Amygdala (tissue), 56 donors: ENCODE results near the gene ZC3H4.

Experiments
- DNase-seq, 56 donors: peaks; one replicate each; lab custom pipeline; 2025; lab: John Stamatoyannopoulos, UW

The ZC3H4 gene

DNA sequence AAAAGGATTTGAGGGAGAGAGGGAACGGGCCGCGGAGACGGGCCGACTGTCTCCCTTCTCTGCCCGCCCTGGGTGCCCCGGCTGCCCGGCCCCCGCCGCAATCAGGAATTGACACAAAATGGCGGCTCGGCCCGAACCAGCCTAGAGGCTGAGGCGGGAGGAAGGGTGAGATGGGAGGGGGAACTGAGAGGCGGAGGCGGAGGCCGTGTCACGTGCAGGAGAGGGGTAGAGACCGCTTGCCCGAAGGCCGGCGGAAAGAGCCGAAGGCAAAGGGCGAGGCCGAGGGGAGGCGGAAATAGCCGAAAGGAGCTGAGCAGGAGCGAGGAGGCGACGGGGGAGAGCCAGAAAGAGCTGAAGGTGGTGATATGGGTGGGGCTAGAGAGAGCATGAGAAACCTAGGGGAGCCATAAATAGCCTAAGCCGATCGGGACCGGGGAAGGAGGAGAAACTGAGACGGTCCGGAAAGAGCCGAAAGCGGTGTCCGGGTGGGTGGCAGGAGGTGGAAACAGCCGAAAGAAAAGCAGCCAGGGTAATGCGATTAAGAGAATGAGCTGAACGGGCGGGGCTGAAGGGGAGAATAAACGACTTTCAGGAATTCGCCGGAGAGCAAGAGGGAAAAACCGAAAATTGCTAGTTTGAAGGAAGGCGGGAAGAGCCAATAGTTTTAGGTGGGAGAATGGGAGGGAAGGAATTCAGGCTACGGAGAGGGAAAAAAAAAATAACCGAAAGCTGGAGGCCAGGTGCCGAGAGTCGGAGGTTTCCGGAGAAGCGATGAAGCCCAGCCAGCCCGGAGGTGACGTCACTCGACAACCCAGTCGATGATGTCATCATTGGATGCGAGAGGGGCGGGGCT is at the start of gene ZC3H4:
ZC3H4 (minus strand) TSS at position 780 of the 853 bp plus-strand sequence. CDS start 1,192 bp downstream, outside the sequence.
- DNase-seq: peak; percentile 56 to 99 (median 96)

DNA sequence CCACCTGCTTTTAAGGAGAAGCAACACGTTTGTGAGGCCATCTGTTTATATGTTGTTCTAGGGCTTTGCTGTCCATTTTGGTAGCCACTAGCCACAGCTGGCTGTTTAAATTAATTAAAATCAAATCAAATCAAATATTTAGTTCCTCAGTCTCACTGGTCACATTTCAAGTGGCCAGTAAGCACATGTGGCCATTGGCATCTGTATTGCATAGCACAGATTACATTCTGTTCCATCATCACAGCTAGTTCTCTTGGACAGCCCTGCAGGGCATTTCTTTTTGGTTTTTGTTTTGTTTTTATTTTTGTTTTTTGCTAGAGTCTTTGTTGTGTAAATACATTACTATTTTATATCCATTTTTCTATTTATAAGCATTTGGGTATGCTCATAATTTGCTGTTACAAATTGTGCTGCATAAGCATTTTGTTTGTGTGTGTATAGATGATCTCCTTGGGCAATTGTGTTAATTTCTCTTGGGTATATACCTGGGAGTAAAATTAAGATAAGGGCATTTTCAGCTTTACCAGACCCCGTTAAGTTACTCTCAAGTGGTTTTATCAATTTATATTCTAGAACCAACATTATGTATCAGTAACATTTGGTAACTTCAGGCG is 48.4 kb upstream of the ZC3H4 start:
- DNase-seq: no peak

- DNase-seq: no peak
Measured at GRCh38 chr19:47158879-47159503, 45.4 kb upstream of the ZC3H4 start.

GRCh38 chr19:47158367-47158791 is 44.8 kb upstream of the ZC3H4 start:
- no peak for DNase-seq

DNA sequence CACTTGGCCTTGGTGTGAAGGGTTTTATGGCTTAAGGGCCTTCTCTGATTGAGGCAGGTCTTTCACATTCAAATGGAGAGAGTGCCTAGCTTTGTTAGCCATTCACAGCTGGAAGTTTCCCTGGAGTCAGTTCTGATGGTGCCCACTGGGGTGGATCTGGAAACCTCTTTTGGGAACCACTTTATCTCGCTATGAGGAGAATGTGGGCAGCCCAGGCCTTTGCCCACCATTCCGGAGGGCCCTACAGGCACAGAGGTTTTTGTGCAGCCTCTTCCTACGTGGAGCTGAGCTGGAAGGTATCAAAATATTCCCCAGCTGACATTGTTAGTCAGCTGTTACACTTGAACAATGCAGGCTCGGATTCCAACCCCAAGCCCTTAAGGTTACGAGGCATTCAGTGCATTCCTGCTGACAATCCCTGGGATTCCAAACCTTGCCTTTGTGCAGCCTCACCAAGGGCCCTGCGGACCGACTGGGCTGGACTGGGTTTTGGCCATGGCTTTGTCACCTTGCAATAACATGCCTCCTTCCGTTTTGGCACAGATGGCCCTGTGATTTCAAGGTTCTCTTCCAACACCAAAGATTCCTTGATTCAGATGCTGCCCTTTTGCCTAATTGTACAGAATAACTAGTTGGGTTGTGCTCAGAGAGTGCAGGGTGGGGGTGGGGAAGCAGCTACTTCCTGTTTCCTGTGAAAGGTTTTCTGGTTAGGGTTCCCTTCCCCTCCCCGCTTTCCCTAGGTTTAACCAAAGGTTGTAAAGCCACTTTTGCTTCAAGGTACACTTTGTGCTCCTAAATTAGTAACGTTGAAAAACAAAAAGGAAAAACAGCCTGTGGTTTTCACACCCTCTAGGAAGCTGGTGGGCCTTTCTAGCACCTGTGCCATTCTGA is 44.1 kb upstream of the ZC3H4 start:
- peak in 6 of 56 donors; percentile 1 to 31 (median 5) for DNase-seq

DNA sequence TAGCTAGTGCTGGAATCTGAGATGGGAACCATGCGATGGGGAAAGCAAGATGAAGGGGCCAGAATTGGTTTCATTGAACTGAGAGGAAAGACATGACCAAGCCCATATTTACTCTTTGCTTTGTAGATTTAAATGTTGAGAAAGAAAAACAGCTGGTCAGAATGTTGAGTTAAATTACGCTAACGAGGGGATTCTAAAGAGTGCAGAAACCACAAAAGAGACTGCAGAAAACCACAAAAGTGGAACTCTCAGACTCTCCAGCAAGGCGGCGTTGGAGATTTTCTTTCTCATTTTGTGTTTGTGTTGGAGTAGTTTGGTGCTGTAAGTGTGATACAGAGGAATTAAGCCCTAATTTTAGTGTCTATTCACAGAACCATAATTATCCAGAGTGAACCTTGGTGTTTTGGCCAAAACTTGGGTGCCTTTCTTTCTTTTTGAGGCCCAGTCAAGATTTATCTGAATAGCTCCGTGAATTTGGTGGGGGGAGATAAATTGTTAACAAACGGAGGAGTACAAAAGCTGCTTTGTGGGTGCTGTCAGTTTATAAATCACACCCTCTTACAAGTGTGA is 43.4 kb upstream of the ZC3H4 start:
- DNase-seq: no peak

DNA sequence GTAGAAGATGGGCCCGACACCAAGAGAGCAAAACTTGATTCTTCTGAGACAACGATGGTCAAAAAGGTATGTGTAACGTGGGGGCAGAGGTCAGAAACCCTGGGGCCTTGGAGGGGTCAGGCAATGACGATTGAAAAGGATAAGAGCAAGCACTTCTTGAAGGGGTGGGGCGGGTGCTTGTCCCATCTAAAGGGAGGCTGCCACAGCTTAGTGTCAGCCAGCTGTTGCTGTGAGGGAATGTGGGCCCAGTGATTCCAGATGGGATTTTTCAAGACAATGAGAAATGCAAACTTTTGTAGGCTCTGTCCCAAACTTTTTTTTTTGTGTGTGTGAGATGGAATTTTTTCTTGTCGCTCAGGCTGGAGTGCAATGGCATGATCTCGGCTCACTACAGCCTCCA is 41.6 kb upstream of the ZC3H4 start:
- DNase-seq: no peak

- DNase-seq: no peak
Measured at GRCh38 chr19:47153266-47153665, 39.7 kb upstream of the ZC3H4 start.

DNA sequence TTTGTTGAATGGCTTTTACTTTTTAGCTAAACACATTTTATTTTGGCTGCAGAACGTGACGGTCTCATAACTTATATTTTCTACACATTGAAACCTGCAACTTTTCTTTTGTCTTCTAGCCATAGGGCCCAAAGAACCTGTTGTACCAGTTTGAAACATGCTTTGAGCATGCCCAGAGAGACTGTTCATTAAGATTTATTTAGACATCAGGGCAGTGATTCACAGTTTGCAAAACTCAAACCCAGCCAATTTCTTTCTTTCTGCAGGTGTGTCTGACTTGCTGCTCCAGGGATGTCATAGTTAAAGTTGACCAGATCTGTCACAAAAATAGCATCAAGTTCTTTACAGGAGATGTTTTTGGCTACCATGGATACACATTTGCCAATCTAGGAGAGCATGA is 39.1 kb upstream of the ZC3H4 start:
- no peak for DNase-seq

DNA sequence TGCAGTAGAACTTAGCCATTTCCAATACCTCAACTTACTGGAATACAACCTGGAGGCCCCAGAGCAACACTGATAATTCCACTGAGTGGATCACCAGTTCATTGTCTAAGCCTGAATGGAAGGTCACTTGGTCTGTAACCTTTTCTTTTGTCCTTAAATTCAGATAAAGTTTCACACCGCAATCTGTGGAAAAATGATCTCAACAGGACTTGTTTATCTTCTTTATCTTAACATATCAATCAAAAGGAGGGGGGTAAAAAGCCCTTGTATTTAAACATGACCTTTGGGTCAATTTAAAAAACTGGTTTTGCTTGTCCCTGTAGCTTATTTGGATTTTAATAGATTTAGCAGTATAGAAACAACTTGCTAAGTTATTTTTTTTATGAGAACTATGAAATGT is 38.6 kb upstream of the ZC3H4 start:
- DNase-seq: no peak

- no peak for DNase-seq
Measured at GRCh38 chr19:47151627-47152026, 38.1 kb upstream of the ZC3H4 start.

GRCh38 chr19:47146920-47147319 is 33.3 kb upstream of the ZC3H4 start:
- no peak for DNase-seq

- DNase-seq: no peak
Measured at GRCh38 chr19:47145639-47146486, 32.3 kb upstream of the ZC3H4 start.

DNA sequence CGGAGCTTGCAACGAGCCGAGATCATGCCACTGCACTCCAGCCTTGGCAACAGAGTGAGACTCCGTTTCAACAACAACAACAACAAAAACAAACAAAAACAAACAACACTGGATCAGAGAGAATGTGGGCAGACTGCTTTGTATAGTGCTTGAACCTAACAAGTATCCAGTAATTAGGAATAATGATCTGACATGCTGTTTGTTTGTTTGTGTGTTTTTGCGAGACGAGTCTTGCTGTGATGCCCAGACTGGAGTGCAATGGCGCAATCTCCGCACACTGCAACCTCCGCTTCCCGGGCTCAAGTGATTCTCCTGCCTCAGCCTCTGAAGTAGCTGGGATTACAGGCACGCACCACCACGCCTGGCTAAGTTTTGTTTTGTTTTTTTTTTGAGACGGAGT is 31.1 kb upstream of the ZC3H4 start:
- DNase-seq: no peak

GRCh38 chr19:47143322-47144073 is 29.9 kb upstream of the ZC3H4 start:
- DNase-seq: no peak

DNA sequence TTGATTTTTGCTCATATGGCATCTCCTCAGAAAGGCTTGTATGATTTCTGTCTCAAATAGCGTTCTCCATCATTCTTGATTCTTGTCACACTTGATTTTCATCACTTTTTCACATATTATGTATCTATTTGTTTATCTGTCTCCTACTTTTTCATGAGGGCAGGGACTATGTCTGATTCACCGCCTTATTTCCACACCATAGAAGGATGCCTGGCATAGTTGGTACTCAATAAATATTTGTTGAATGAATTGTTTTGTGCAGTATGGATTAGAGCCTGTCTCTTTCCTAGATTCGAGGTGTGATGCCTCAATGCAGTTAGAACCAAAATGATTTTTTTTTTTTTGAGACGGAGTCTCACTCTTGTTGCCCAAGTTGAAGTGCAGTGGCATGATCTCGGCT is 29.2 kb upstream of the ZC3H4 start:
- no peak for DNase-seq

DNA sequence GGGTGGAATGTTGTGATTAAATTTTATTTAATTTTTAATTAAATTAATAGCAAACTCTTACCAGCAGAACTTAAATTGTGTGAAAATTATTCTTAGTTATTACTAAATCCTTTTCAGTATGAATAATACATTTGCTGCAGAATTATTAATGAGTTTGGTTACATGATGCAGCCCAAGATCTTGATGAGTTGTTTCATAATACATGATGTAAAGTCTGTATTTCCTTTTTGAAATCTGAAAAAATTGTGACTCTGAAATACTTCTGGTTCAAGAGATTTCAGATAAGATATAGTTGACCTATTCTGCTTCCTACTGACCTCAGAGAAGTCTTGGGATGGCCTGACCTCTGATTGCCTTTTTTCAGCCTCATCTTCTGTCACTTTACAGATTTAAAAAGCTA is 28.1 kb upstream of the ZC3H4 start:
- no peak for DNase-seq

- peak in 1 of 56 donors; percentile 13 for DNase-seq
Measured at GRCh38 chr19:47141252-47141651, 27.7 kb upstream of the ZC3H4 start.

GRCh38 chr19:47135156-47135555 is 21.6 kb upstream of the ZC3H4 start:
- DNase-seq: no peak
